DND-41 (cell line): Measurements from ENCODE around the gene KSR2.

ENCODE experiments used
- ATAC-seq: fragments of 200-7000 bp; cut with Tn5 transposase; 3 replicates; pipeline ENCODE4 v1.9.1; 2021; ENCODE audit warnings: low read depth; ENCODE audit not compliant: insufficient read depth
- DNase-seq: peaks from one replicate; pipeline ENCODE4 v3.0.0-alpha.2; 2020
- H2AFZ ChIP-seq: 2 replicates; pipeline ENCODE4 v1.6.0; 2012; ENCODE audit warnings: low read depth, low read length
- H3K27ac ChIP-seq: 2 replicates; pipeline ENCODE4 v1.5.1; 2012; ENCODE audit warnings: low read length, inconsistent platforms
- H3K27me3 ChIP-seq: fragments of 200-600 bp; sonication (generic); 2 replicates; pipeline ENCODE4 v1.6.0; 2012; ENCODE audit warnings: low read length, mild to moderate bottlenecking, inconsistent platforms; ENCODE audit not compliant: insufficient read depth, poor library complexity
- H3K36me3 ChIP-seq: 2 replicates; pipeline ENCODE4 v1.5.1; 2012; ENCODE audit warnings: low read length, inconsistent platforms; ENCODE audit not compliant: insufficient read depth
- H3K4me1 ChIP-seq: 2 replicates; pipeline ENCODE4 v1.5.1; 2012; ENCODE audit warnings: mild to moderate bottlenecking, low read length; ENCODE audit not compliant: insufficient read depth
- H3K4me2 ChIP-seq: 2 replicates; pipeline ENCODE4 v1.6.0; 2012; ENCODE audit warnings: mild to moderate bottlenecking, moderate library complexity, low read length, inconsistent platforms; ENCODE audit not compliant: insufficient read depth
- H3K4me3 ChIP-seq, 2 experiments: fragments of 200-600 bp in 1 of 2; shearing (Covaris generic) in 1 of 2; 2 replicates each; pipeline ENCODE4 v1.5.1; 2012 to 2016; ENCODE audit warnings: inconsistent platforms in 2 of 2, low read length in 2 of 2, mild to moderate bottlenecking in 2 of 2, low read depth in 1 of 2, moderate library complexity in 1 of 2
- H3K79me2 ChIP-seq: 2 replicates; pipeline ENCODE4 v1.6.0; 2012; ENCODE audit warnings: low read length, inconsistent platforms; ENCODE audit not compliant: insufficient read depth
- H3K9ac ChIP-seq: 2 replicates; pipeline ENCODE4 v1.6.0; 2012; ENCODE audit warnings: low read depth, mild to moderate bottlenecking, inconsistent platforms, low read length, moderate library complexity
- H3K9me3 ChIP-seq: 2 replicates; pipeline ENCODE4 v1.5.1; 2012; ENCODE audit warnings: low read length, moderate library complexity, mild to moderate bottlenecking, inconsistent platforms; ENCODE audit not compliant: insufficient read depth, severe bottlenecking
- H4K20me1 ChIP-seq: 2 replicates; pipeline ENCODE4 v1.6.0; 2012; ENCODE audit warnings: low read length; ENCODE audit not compliant: insufficient read depth
- EZH2 ChIP-seq: IDR thresholded peaks from 3 replicates; pipeline ENCODE4 v1.6.1; 2012; ENCODE audit warnings: borderline replicate concordance, low read depth, mild to moderate bottlenecking, moderate library complexity, low read length, inconsistent platforms; ENCODE audit not compliant: severe bottlenecking
- TF ChIP-seq, protein P1 (sequence below): IDR thresholded peaks from 2 replicates; pipeline ENCODE4 v1.5.1; 2012; ENCODE audit warnings: borderline replicate concordance, low read length, moderate library complexity, mild to moderate bottlenecking; ENCODE audit not compliant: poor library complexity, severe bottlenecking; ENCODE audit errors: extremely low read depth

The KSR2 gene

DNA sequence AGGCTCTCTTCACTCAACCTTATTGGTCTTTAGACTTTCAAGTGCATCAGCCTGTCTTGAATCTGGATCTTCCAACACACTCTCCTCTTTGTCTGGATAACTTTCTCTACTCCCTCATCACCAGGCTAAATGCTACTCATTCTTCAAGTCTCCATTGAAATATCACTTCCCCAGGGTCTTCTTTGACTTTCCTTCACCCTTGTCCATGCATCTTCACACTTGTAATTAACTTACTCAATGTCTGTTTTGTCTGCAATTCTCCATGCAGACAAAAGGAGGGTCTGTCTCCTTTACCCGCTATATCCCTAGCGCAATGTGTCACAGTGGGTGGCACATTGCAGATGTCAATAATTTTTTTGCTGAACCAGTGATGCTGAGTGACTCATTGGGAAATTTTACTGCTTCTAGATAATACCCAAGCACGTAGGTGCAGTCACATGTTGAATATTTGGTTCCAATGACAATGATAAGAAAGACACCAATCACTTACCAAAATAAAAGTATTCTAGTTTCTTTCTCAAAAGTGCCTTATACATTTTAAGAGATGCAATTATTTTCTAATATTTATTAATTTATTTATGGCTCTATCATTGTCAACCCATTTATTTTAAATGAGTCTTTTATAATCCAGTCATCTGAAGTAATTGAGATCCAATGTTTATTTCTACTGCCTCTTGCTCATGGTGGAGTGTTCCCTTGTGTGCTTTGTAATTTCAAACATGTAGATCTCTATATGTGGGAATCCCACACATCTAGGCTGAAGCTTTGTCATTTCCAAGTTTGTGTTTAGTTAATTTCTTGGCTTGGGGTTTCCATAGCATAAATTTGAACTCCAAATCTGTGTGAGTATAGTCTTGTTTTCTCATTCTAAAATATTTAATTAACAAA, 26.0 kb upstream of the KSR2 start:
- Histone ChIP-seq H3K36me3 (no peaks in the 10 kb centered on the region), H4K20me1 (no peaks in the 10 kb centered on the region), H3K79me2 (no peaks in the 10 kb centered on the region), H3K27ac (no peak overlapping the region), H3K4me1 (no peaks in the 10 kb centered on the region), H3K27me3 (no peaks in the 10 kb centered on the region), H2AFZ (no peak overlapping the region), H3K9ac (no peak overlapping the region), H3K4me3 (no peak overlapping the region), H3K4me2 (no peak overlapping the region), H3K9me3 (no peaks in the 10 kb centered on the region)
- no peak for DNase-seq
- TF ChIP-seq, protein P1, sequence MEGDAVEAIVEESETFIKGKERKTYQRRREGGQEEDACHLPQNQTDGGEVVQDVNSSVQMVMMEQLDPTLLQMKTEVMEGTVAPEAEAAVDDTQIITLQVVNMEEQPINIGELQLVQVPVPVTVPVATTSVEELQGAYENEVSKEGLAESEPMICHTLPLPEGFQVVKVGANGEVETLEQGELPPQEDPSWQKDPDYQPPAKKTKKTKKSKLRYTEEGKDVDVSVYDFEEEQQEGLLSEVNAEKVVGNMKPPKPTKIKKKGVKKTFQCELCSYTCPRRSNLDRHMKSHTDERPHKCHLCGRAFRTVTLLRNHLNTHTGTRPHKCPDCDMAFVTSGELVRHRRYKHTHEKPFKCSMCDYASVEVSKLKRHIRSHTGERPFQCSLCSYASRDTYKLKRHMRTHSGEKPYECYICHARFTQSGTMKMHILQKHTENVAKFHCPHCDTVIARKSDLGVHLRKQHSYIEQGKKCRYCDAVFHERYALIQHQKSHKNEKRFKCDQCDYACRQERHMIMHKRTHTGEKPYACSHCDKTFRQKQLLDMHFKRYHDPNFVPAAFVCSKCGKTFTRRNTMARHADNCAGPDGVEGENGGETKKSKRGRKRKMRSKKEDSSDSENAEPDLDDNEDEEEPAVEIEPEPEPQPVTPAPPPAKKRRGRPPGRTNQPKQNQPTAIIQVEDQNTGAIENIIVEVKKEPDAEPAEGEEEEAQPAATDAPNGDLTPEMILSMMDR: no peak
- TF ChIP-seq EZH2: no peak
- no peak for ATAC-seq

DNA sequence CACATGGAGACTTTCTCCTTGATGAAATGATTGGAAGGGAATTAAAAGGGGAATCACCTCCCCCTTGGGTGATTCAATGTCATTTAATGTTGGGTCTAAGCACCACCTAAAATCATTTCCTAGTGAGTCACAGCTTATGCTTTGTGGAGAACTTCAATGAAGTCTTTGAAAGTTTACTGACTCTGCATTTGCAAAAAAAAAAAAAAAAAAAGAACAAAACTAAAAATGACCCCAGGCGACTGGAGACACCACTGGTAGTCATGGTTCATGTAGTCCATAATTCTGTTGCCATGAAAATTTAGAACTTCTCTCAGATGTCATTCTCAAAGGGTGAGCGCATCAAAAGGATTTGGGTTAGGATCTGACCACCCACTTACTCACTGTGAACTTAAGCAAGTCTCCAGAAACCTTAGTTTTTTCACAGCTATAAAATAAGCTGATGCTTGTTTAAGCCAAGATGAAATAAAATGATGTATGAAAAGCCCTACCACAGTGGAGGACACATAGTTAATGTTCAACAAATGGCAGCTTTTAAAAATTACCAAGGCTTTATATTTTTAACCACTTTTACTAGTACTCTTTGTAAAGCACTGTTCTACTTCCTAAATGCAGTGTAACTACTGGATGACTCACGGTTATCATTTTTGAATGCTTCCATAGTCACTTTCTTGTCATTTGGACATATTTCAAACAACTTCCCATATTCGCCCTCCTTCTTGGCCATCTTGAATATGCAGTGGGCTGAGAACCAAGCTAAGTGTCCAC, 18.1 kb upstream of the KSR2 start:
- no peak for DNase-seq
- Histone ChIP-seq H3K36me3 (no peaks in the 10 kb centered on the region), H3K79me2 (no peaks in the 10 kb centered on the region), H3K4me1 (no peaks in the 10 kb centered on the region), H3K9ac (no peak overlapping the region), H3K4me3 (no peak overlapping the region), H2AFZ (no peak overlapping the region), H3K27me3 (peaks cover 6% of the 10 kb centered on the region), H3K4me2 (no peak overlapping the region), H3K27ac (no peak overlapping the region), H3K9me3 (no peaks in the 10 kb centered on the region), H4K20me1 (no peaks in the 10 kb centered on the region)
- TF ChIP-seq, protein P1: no peak
- TF ChIP-seq EZH2: no peak
- ATAC-seq: no peak

DNA sequence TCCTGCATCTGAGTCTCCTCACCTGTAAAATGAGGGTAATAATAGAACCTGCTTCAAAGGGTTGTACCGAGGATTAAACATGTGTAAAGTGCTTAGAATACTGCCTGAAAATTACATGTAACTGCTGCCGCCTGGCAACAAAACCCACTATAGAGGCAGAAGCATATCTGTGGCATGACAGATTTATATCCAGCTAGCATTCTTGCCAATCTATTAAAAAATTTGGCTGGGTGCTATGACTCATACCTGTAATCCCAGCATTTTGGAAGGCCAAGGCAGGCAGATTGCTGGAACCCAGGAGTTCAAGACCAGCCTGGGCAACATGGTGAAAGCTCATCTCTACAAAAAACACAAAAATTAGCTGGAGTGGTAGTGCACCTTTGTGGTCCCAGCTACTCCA, 16.4 kb upstream of the KSR2 start:
- H2AFZ ChIP-seq: no peak overlapping the region
- peaks cover 6% of the 10 kb centered on the region for H3K27me3 ChIP-seq
- H3K9ac ChIP-seq: no peak overlapping the region
- H3K9me3 ChIP-seq: no peaks in the 10 kb centered on the region
- no peak overlapping the region for H3K27ac ChIP-seq
- TF ChIP-seq, protein P1: no peak
- TF ChIP-seq EZH2: no peak
- no peak overlapping the region for H3K4me3 ChIP-seq
- no peak for DNase-seq
- H3K36me3 ChIP-seq: no peaks in the 10 kb centered on the region
- no peak overlapping the region for H3K4me2 ChIP-seq
- no peaks in the 10 kb centered on the region for H3K4me1 ChIP-seq
- H3K79me2 ChIP-seq: no peaks in the 10 kb centered on the region
- H4K20me1 ChIP-seq: no peaks in the 10 kb centered on the region
- no peak for ATAC-seq
